Stimulated activated CD8-positive, alpha-beta memory T cell treated with anti-CD3 and anti-CD28 coated beads, Interleukin-12 subunit alpha, Interleukin-12 subunit beta, amount 100 ng/mL, for 1 hour (primary cell): ENCODE data around the gene ATP11A.

Experiments
- DNase-seq: peaks from one replicate; pipeline ENCODE4 v3.0.0-alpha.2; 2020; ENCODE audit warnings: low read depth

The ATP11A gene

GRCh38 chr13:112761701-112762689 is 72.2 kb downstream of the ATP11A start:
- no peak for DNase-seq

GRCh38 chr13:112762690-112763080 is 72.8 kb downstream of the ATP11A start:
- no peak for DNase-seq

DNA sequence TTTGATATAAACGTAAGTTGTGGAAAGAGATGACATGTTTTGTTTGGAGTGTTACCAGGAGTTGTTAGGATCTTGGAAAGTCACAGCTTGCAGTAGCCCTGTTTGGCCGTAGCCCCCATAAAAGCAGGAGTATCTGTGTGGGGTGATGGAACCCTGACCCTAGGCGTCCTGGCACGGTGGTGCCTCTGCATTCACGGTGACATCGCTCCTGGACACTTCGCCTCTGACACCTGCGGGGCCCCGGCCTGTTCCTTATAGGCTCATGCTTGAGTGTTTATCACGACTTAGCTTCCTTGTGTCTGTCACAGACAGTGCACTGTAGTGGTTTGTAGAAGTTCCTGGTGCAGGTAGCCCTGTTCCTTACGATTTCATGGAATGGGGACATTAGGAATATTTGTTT is 74.2 kb downstream of the ATP11A start:
- no peak for DNase-seq

GRCh38 chr13:112764864-112765561 is 75.2 kb downstream of the ATP11A start:
- DNase-seq: no peak

- DNase-seq: no peak
These were observed 75.9 kb downstream of the ATP11A start for GRCh38 chr13:112765731-112766130.

DNA sequence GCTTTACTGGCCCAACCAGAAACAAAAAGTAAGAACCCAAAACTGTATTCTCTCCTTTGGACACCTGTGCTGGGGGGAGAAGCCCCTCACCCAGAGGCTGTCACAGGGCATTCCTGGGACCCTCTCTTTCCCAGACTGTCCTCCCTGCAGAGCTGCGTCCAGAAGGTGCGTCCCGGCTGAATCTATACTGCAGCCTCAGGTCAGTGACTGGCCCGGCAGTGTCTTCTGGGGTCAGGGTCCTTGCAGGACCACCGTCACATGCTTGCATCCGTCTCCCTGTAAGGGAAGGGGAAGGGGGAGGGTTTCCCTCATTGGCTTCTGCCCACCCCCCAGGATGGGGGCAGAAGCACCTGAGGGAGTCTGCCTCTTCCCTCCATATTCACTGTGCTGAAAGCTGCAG is 76.5 kb downstream of the ATP11A start:
- DNase-seq: no peak

DNA sequence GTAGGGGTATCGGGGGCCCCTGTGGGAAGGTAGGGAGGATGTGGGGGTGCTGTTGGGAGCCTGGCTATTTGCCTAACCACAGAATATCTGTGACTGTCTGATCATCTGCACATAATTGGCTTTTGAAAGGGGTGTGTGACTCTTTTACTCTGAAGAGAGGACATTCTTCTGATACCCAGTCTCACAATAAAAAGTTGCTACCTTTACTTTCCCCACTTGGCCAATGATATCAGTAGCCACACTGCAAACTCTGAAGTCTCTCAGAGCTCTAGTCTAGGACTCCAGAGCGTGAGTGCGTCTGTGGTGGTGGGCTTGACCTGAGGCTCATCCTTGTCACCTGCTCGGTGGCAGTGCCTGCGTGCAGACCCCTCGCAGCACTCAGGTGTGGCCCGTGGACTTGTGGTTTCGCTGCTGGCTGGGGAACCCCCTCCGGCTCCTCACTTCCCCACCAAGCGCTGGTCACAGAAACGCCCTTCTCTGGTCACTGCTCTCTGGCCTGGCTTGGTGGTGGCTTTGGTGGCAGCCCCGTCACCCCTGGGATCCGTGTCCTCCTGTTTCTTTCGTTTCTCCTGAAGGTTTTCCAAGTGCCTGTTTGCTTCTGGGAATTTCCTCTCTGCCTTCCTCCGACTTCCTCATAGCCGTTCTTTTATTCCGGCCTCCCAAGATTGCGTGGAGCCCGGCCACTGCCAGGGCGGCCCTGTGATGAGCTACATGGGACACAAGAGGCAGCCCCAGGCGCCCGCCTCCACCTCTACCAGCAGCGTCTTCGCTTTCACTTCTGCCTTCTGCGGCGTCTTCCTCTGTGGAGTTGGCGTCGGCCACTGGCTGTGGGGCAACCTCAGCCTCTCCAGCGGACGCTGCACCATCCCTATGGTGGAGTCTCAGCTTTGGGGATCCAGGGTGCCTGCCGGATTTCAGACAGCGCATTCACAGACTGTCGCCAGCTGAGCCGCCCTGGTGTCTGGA is 78.0 kb downstream of the ATP11A start:
- no peak for DNase-seq

GRCh38 chr13:112768795-112769481 is 79.1 kb downstream of the ATP11A start:
- DNase-seq: no peak

- no peak for DNase-seq
These were observed 79.8 kb downstream of the ATP11A start for GRCh38 chr13:112769615-112770014.

- DNase-seq: no peak
These were observed 80.7 kb downstream of the ATP11A start for GRCh38 chr13:112770504-112770903.

DNA sequence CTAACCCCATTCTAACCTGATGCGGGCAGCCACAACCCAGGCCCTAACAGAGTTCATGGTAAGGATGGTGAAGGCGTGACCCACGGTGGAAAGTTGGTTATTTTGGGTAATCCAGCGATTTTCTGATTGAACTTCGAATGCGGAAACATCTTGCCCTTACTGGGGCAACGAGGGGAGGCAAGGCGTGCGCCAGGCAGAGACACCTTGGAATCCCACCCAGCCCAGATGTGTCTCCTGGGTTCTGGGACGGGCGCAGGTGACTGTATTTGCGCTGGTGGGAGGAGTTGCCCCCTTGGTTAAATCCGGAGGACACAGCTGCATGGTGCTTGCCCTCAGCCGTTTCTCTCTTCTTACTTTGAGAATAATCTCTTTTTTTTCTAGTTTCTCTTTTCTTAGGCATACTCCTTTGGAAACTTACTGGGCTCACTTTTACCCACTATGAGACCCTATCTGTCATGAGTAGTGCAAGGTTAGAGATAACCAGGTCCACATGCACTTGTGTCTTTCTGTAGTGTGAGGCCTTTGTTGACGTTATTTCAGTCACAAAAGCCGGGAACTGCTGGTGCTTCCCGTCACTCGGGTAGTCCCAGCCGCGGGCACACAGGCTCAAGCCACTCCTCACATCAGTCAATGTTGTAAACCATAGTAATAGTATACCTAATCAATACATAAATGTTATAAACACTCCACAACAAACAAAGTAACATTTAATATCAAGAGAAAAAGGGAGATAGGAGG is 81.5 kb downstream of the ATP11A start:
- no peak for DNase-seq

- no peak for DNase-seq
These were observed 82.2 kb downstream of the ATP11A start for GRCh38 chr13:112771877-112772538.

- no peak for DNase-seq
These were observed 82.7 kb downstream of the ATP11A start for GRCh38 chr13:112772539-112772909.

DNA sequence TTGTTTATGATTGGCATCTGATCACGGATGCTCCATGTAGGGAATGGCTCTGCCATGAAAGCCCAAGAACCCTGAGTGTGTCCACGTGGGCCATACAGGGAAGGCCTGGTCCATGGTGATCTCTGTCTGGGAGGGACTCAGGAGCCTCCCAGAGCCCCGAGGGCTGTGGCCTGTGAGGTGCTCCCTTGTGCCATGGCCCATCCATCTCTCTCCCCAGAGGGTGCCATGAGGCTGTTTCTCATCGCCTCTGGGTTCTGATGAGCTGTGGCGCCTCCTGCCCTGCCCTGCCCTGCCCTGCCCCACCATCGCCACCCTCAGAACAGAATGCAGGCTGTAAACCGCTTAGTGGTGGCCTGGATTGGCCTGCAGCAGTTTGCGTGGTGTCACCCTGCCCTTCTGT is 83.1 kb downstream of the ATP11A start:
- no peak for DNase-seq

- no peak for DNase-seq
These were observed 84.0 kb downstream of the ATP11A start for GRCh38 chr13:112773601-112774447.

- DNase-seq: no peak
These were observed 84.6 kb downstream of the ATP11A start for GRCh38 chr13:112774448-112774792.

GRCh38 chr13:112774829-112775565 is 85.2 kb downstream of the ATP11A start:
- no peak for DNase-seq

- no peak for DNase-seq
These were observed 86.0 kb downstream of the ATP11A start for GRCh38 chr13:112775791-112776279.
